ENCODE measurements around the gene SYNGAP1. TPM values are rescaled to one million over a fixed set of nuclear protein-coding genes. Genes with fewer than 3 reads are reported as not detected.
A peak's percentile ranks its signal among the peaks of the same experiment; 100 is the strongest.

Gene SYNGAP1
- total RNA-seq, 1 donor from 2014 or later = 23.0 TPM

- DNase-seq = no peak
- peak; percentile 1 for ATAC-seq
These were observed 8.5 kb downstream of the SYNGAP1 start for GRCh38 chr6:33428224-33428965.

GRCh38 chr6:33428966-33429749 is 9.3 kb downstream of the SYNGAP1 start:
- intact Hi-C loops (cut with DNase I) = no loop called here
- H3K27ac ChIP-seq = peak overlapping the region; percentile 39
- ATAC-seq = no peak
- H3K27me3 ChIP-seq = no peaks in the 10 kb centered on the region
- TF ChIP-seq CTCF (IDR thresholded peaks at IDR 0.05) = no peak
- H3K9me3 ChIP-seq = no peaks in the 10 kb centered on the region
- DNase-seq = no peak
- H3K4me1 ChIP-seq = peaks cover 55% of the 10 kb centered on the region
- no peak overlapping the region for H3K4me3 ChIP-seq
- H3K36me3 ChIP-seq = no peaks in the 10 kb centered on the region

More at GRCh38 chr6:33428224-33428965, 8.5 kb downstream of the SYNGAP1 start:
- peak overlapping the region; percentile 39 for H3K27ac ChIP-seq
- H3K27me3 ChIP-seq = no peaks in the 10 kb centered on the region
- intact Hi-C loops (cut with DNase I) = no loop called here
- peaks cover 55% of the 10 kb centered on the region for H3K4me1 ChIP-seq
- H3K36me3 ChIP-seq = no peaks in the 10 kb centered on the region
- TF ChIP-seq CTCF (IDR thresholded peaks at IDR 0.05) = peak; percentile 31
- H3K4me3 ChIP-seq = peak overlapping the region; percentile 45
- H3K9me3 ChIP-seq = no peaks in the 10 kb centered on the region

DNA sequence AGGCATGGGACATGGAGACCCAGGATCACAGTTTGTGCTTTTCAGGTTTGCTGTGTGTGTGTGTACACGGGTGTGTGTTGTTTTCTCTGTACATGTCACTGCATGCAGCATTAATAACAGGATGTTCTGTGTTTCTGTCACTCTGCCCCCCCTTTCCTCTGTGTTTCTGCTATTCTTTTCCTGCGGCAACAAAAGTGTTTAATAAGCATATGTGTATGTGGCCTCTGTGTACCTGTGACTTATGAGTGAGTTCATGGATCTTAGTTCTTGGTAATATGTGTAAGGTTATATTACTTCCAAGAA is 9.8 kb downstream of the SYNGAP1 start:
- H3K4me1 ChIP-seq = peaks cover 49% of the 10 kb centered on the region
- intact Hi-C loops (cut with DNase I) = no loop called here
- H3K27ac ChIP-seq = no peak overlapping the region
- TF ChIP-seq CTCF (IDR thresholded peaks at IDR 0.05) = no peak
- no peaks in the 10 kb centered on the region for H3K9me3 ChIP-seq
- H3K27me3 ChIP-seq = no peaks in the 10 kb centered on the region
- H3K4me3 ChIP-seq = no peak overlapping the region
- DNase-seq = no peak
- H3K36me3 ChIP-seq = no peaks in the 10 kb centered on the region
- no peak for ATAC-seq

- H3K4me3 ChIP-seq = no peak overlapping the region
- H3K4me1 ChIP-seq = peaks cover 46% of the 10 kb centered on the region
- intact Hi-C loops (cut with DNase I) = no loop called here
- no peaks in the 10 kb centered on the region for H3K27me3 ChIP-seq
- TF ChIP-seq CTCF (IDR thresholded peaks at IDR 0.05) = no peak
- DNase-seq (no peak), ATAC-seq (no peak)
- H3K9me3 ChIP-seq = no peaks in the 10 kb centered on the region
- H3K27ac ChIP-seq = no peak overlapping the region
- H3K36me3 ChIP-seq = peaks cover under 1% of the 10 kb centered on the region
These were observed 10.5 kb downstream of the SYNGAP1 start for GRCh38 chr6:33430334-33430733.

DNA sequence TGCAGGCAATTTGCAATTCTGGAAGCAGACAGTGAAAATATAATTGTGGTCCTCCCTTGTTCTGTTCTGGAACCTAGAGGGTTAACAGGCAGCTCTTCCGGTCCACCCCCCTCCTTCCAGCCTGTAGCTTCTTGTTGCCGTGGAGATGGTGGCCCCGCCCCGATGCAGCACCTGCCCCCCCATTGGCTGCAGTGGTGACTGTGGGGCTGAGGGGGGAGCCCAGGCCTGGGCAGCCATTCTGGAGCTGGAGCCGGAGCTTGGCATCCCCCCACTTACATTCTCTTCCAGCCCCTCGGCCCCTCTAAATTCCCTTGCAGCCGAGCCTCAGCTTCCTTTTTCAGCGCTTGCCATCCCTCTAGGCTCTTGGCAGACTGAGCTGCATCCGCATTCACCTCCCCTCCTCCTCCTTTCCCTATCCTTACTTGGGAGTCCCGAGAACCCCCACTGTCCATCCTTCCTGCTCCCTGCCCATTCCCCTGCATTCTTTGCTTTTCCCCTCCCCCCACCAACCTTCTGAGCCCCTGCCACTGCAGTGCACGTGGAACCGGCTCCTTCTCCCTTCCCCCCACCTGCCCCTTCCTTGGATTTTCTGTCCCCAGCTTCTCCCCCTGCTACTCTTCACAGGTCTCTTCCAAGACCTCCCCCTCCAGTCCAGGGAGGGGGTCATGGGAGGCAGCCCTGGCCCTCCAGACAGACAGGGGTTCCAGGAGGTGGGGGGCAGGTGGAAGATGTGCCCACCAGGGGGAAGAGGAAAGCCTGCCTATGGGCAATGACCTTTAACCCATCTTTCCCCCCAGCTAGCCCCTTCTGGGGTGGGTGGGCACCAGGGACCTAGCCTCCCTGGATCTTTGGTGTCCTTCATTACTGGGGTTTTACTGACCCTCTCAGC is 11.4 kb downstream of the SYNGAP1 start:
- Histone ChIP-seq H3K27me3 (no peaks in the 10 kb centered on the region), H3K4me3 (no peak overlapping the region), H3K9me3 (no peaks in the 10 kb centered on the region), H3K36me3 (peaks cover 10% of the 10 kb centered on the region), H3K4me1 (peaks cover 46% of the 10 kb centered on the region), H3K27ac (no peak overlapping the region)
- ATAC-seq = peak; percentile 51
- no peak for DNase-seq
- intact Hi-C loops (cut with DNase I) = no loop called here
- no peak for TF ChIP-seq CTCF (IDR thresholded peaks at IDR 0.05)
